Stimulated activated CD8-positive, alpha-beta memory T cell treated with anti-CD3 and anti-CD28 coated beads, Interleukin-4, amount 100 ng/mL, for 24 hours (primary cell): Measurements from ENCODE around the gene MPG.

ENCODE experiments used
- DNase-seq: peaks from one replicate; pipeline ENCODE4 v3.0.0-alpha.2; 2020; ENCODE audit warnings: low read depth

MPG gene

GRCh38 chr16:50769-51591, 27.0 kb upstream of the MPG start:
- DNase-seq: no peak

- peak; percentile 96 for DNase-seq
These were observed 24.4 kb upstream of the MPG start, which contains the start of the genes POLR3K and SNRNP25 for GRCh38 chr16:53346-54236. TSS of gene POLR3K (minus strand) at chr16:53608. CDS start at chr16:53586, 22 bp downstream. TSS of gene SNRNP25 (plus strand) at chr16:53828. CDS start at chr16:54017, 189 bp downstream.

DNA sequence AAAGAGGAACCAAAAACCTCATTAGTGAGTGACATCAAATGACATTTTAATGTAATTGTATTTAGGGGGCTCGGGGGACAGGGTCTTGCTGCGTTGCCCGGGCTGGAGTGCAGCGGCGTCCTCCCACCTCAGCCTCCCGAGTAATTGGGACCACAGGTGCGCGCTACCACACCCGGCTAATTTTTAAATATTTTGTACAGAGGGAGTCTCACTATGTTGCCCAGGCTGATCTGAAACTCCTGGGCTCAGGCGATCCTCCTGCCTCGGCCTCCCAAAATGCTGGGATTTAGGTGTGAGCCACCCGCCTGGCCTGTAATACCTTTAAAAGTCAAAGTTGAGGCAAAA, 23.8 kb upstream of the MPG start:
- no peak for DNase-seq

GRCh38 chr16:55571-56136, 22.4 kb upstream of the MPG start:
- DNase-seq: no peak

DNA sequence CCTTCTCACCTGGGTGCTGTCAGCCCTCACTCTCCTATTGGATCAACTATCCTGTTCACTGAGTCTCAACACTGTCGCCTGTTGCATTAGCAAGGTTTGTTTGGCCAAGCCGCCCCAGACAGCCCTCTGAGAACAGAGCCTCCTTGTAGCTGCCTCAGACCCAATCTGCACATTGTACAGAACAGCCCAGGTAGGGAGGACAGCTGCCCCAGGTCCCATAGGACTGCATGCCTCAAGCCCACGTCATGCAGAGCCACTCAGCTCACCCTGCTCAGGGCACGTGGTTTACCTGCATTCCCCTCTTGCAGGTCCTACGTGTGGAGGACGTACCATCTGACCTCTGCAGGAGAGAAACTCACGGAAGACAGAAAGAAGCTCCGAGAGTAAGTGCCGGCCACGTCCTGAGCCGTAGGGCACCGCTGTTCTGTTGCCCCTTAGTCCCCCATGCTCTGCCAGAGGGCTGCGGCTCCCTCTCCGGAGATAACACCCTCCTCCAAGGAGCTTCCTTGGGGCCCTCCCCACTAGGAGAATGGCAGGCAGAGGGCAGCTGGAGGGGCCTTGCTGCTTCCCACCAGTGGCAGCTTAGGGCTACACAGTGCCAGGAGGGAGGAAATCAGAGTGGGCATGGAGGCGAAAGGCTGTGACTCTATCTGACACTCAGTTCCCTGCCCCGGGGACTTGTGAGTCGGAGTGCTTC, 21.6 kb upstream of the MPG start:
- no peak for DNase-seq

DNA sequence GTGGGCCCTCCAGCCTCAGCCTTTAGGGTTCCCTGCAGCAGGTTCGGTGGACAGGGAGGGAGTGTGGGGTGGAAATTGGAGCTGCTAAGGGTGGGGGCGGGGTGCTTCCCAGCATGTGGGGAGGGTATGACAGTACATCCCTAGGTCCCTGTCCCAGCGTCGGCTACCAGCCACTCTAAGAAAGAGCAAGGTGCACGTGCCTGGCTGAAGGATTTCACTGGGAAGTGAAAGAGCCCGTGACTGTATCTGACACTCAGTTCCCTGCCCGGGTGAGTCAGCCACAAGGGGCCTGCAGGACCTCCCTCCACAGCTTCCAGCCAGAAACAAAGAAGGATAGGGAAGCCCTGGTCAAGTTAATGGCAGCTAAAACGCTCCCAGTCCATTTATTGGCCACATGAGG, 20.3 kb upstream of the MPG start:
- DNase-seq: no peak

- DNase-seq: no peak
These were observed 19.3 kb upstream of the MPG start for GRCh38 chr16:58491-59439.

- no peak for DNase-seq
These were observed 18.5 kb upstream of the MPG start for GRCh38 chr16:59440-60059.

DNA sequence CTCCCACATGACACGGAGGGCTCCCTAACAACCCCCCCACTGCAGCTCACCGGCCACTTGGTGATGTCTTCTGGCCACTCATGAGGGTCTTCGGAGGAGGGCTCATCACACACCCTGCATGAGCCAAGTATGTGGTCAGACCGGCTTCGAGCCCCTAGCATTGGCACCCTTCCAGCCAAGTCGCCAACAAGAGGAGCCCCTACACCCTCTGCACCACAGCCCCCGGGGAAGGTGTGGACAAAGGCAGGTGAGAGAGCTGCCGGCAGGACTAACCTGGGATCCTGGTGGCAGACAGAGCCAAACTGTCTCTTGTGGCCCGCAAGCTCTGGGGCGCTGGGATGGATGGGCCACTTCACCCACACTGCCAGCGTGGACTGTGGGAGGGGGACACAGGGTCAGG, 17.9 kb upstream of the MPG start:
- no peak for DNase-seq

GRCh38 chr16:60929-61878, 16.8 kb upstream of the MPG start:
- no peak for DNase-seq

DNA sequence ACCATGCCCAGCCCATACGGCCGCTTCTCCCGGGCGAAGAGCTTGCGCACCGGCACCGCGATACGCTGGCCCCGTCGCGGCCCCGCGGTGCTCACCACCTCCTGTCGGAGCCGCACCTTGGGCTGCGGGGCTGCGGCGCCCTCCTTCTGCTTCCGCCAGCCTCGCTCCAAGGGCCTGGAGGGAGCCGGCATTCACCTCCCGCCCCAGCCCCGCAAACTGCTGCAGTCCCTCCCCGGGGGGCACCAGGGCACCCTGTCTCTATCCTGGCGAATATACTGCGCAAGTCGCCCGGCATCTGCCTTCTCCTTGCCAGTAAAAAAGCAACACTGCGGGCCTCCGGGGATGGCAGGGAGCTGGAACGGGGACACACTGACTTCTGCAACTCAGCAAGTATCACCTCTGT, 16.1 kb upstream of the MPG start:
- no peak for DNase-seq

- DNase-seq: no peak
These were observed 15.6 kb upstream of the MPG start for GRCh38 chr16:62283-62967.

DNA sequence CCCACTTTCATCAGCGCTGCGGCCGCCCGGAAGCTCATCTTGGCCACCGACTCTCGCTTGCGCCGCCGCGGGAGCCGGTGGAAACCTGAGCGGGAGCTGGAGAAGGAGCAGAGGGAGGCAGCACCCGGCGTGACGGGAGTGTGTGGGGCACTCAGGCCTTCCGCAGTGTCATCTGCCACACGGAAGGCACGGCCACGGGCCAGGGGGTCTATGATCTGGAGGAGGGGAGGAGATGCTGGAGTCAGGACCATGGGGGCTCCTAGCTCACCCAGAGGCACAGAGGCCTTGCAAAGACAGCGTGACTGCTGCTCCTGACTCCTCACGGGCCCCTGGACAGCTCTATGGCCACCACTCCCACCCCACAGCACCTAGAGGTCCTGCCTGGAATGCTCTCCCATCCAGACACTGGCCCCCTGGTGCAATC, 15.0 kb upstream of the MPG start:
- DNase-seq: no peak

GRCh38 chr16:63466-63865, 14.6 kb upstream of the MPG start:
- no peak for DNase-seq

GRCh38 chr16:63998-64913, 13.8 kb upstream of the MPG start:
- no peak for DNase-seq

DNA sequence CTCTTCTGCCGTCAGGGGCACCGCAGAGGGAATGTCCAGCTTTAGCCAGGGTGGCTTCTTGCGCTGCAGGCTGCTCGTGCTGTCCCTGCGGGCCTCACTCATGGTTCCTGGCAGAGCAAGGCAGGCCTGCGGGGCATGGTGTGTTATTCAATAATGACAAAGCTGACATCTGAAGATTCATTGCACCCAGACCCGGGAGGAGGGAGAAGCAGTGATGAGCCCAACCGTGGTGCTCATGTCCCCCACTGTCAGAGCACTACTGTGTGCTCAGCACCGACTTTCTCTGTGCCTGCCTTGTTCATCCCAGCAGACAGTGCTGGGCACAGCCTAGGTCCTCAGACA, 13.1 kb upstream of the MPG start:
- DNase-seq: no peak

- peak; percentile 78 for DNase-seq
These were observed 12.3 kb upstream of the MPG start for GRCh38 chr16:65745-66144.
